Neural progenitor cell (in vitro differentiated cells): Measurements from ENCODE around the gene RAB11FIP3. TPM values are rescaled to one million over a fixed set of nuclear protein-coding genes. Genes with fewer than 3 reads are reported as not detected.
A peak's percentile ranks its signal among the peaks of the same experiment; 100 is the strongest.

Source experiments
- DNase-seq: peaks from one replicate; pipeline ENCODE4 v3.0.0-alpha.2; 2016; ENCODE audit warnings: low spot score
- H2AFZ ChIP-seq: fragments of 200-600 bp; sonication (generic); replicated peaks from 2 replicates; pipeline ENCODE4 v1.6.1; 2016; ENCODE audit warnings: antibody characterized with exemption
- H3F3A ChIP-seq: fragments of 200-600 bp; sonication (generic); 2 replicates; pipeline ENCODE4 v1.6.1; 2016; ENCODE audit warnings: antibody characterized with exemption, low read depth
- H3K27ac ChIP-seq: fragments of 200-600 bp; sonication (generic); 2 replicates; pipeline ENCODE4 v1.5.1; 2016; ENCODE audit warnings: mild to moderate bottlenecking
- H3K27me3 ChIP-seq: fragments of 200-600 bp; sonication (generic); 2 replicates; pipeline ENCODE4 v1.6.1; 2016; ENCODE audit warnings: mild to moderate bottlenecking, moderate library complexity
- H3K36me3 ChIP-seq: fragments of 200-600 bp; sonication (generic); 2 replicates; pipeline ENCODE4 v1.5.1; 2016
- H3K4me1 ChIP-seq: fragments of 200-600 bp; sonication (generic); 2 replicates; pipeline ENCODE4 v1.6.1; 2016; ENCODE audit warnings: mixed run types
- H3K4me2 ChIP-seq: fragments of 200-600 bp; sonication (generic); 2 replicates; pipeline ENCODE4 v1.6.1; 2016
- H3K4me3 ChIP-seq: fragments of 200-600 bp; sonication (generic); 2 replicates; pipeline ENCODE4 v1.5.1; 2016
- H3K79me2 ChIP-seq: fragments of 200-600 bp; sonication (generic); 2 replicates; pipeline ENCODE4 v1.6.1; 2016; ENCODE audit warnings: low read depth
- H3K9ac ChIP-seq: fragments of 200-600 bp; sonication (generic); 2 replicates; pipeline ENCODE4 v1.6.1; 2016
- H3K9me3 ChIP-seq: fragments of 200-600 bp; sonication (generic); 2 replicates; pipeline ENCODE4 v1.5.1; 2016; ENCODE audit warnings: low read depth
- H4K20me1 ChIP-seq: fragments of 200-600 bp; sonication (generic); 2 replicates; pipeline ENCODE4 v1.6.1; 2016; ENCODE audit warnings: low read depth
- H3K27ac Mint-ChIP-seq: 3 replicates; pipeline ENCODE4 v1.8.0; 2021; ENCODE audit warnings: mixed read lengths
- H3K27me3 Mint-ChIP-seq: 2 replicates; pipeline ENCODE4 v1.8.0; 2022; ENCODE audit warnings: low read depth, mild to moderate bottlenecking, inconsistent platforms, moderate library complexity, mixed read lengths; ENCODE audit not compliant: insufficient read depth
- H3K36me3 Mint-ChIP-seq: 3 replicates; pipeline ENCODE4 v1.8.0; 2021; ENCODE audit warnings: mixed read lengths
- H3K4me1 Mint-ChIP-seq: 3 replicates; pipeline ENCODE4 v1.8.0; 2021; ENCODE audit warnings: mixed read lengths
- H3K4me3 Mint-ChIP-seq: 3 replicates; pipeline ENCODE4 v1.8.0; 2021; ENCODE audit warnings: mild to moderate bottlenecking, moderate library complexity, mixed read lengths
- H3K9me3 Mint-ChIP-seq: 3 replicates; pipeline ENCODE4 v1.8.0; 2020; ENCODE audit warnings: mixed read lengths
- EZH2 ChIP-seq: fragments of 200-600 bp; sonication (generic); IDR thresholded peaks from 2 replicates; pipeline ENCODE4 v1.6.1; 2017; ENCODE audit warnings: antibody characterized with exemption, mild to moderate bottlenecking, moderate library complexity
- EZH2phosphoT487 ChIP-seq: fragments of 200-600 bp; sonication (generic); IDR thresholded peaks from 2 replicates; pipeline ENCODE4 v1.6.1; 2017; ENCODE audit warnings: antibody characterized with exemption
- total RNA-seq: library from RNA; depleted of rRNA; stranded (reverse); fragments of >200 nt; gene quantifications from 2 replicates; pipeline ENCODE4 v1.2.3, GENCODE V29; 2015; ENCODE audit warnings: low replicate concordance
- TF ChIP-seq, protein P1 (sequence below): fragments of 200-600 bp; sonication (generic); IDR thresholded peaks from 2 replicates; pipeline ENCODE4 v1.5.1; 2017; ENCODE audit warnings: antibody characterized with exemption, mild to moderate bottlenecking

The RAB11FIP3 gene
- total RNA-seq, 1 donor from 2014 or later = 15.5 TPM

DNA sequence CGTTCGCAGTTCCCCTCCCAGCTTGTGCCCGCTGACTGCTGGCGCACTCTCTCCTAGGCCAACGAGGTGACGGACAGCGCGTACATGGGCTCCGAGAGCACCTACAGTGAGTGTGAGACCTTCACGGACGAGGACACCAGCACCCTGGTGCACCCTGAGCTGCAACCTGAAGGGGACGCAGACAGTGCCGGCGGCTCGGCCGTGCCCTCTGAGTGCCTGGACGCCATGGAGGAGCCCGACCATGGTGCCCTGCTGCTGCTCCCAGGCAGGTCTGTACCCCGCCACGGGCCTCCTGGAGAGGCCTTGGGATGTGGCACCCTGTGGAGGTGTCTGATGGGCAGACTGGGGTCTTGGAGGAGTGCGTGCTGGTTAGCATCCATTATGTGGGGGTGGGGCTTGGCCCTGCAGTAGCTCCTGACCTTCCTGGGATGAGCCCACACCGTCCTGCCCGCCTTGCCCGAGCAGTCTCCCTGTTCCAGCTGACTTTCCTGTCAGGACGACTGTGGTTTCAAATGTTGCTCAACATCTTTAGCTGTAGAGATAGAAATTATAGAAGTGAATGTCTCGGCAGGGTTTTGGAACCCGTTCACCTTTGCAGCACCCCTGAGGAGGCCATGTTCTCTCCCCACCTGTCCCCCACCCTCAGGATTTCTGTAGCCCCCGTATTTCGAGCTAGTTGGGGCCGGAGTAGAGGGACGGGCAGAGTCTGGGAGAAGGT, 57.2 kb downstream of the RAB11FIP3 start:
- peaks cover 4% of the 10 kb centered on the region for H3K79me2 ChIP-seq
- H3K9ac ChIP-seq = no peak overlapping the region
- peaks cover 20% of the 10 kb centered on the region for H3K4me1 ChIP-seq
- Mint-ChIP-seq H3K27ac (peak overlapping the region; percentile 74), H3K27me3 (peaks cover 8% of the 10 kb centered on the region), H3K4me3 (peak overlapping the region; percentile 78), H3K36me3 (peaks cover 4% of the 10 kb centered on the region), H3K4me1 (peaks cover 30% of the 10 kb centered on the region), H3K9me3 (no peaks in the 10 kb centered on the region)
- H3F3A ChIP-seq = peaks cover 32% of the 10 kb centered on the region
- no peak for DNase-seq
- H3K9me3 ChIP-seq = no peaks in the 10 kb centered on the region
- H2AFZ ChIP-seq = no peak overlapping the region
- peak overlapping the region; percentile 67 for H3K4me2 ChIP-seq
- H3K27ac ChIP-seq = peak overlapping the region; percentile 54
- no peaks in the 10 kb centered on the region for H3K27me3 ChIP-seq
- no peaks in the 10 kb centered on the region for H3K36me3 ChIP-seq
- H4K20me1 ChIP-seq = peaks cover 60% of the 10 kb centered on the region
- no peak overlapping the region for H3K4me3 ChIP-seq
- TF ChIP-seq EZH2phosphoT487 (no peak), EZH2 (no peak)
- TF ChIP-seq, protein P1, sequence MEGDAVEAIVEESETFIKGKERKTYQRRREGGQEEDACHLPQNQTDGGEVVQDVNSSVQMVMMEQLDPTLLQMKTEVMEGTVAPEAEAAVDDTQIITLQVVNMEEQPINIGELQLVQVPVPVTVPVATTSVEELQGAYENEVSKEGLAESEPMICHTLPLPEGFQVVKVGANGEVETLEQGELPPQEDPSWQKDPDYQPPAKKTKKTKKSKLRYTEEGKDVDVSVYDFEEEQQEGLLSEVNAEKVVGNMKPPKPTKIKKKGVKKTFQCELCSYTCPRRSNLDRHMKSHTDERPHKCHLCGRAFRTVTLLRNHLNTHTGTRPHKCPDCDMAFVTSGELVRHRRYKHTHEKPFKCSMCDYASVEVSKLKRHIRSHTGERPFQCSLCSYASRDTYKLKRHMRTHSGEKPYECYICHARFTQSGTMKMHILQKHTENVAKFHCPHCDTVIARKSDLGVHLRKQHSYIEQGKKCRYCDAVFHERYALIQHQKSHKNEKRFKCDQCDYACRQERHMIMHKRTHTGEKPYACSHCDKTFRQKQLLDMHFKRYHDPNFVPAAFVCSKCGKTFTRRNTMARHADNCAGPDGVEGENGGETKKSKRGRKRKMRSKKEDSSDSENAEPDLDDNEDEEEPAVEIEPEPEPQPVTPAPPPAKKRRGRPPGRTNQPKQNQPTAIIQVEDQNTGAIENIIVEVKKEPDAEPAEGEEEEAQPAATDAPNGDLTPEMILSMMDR = no peak

- Histone ChIP-seq H3K4me1 (peaks cover 20% of the 10 kb centered on the region), H3K27ac (peak overlapping the region; percentile 54), H4K20me1 (peaks cover 57% of the 10 kb centered on the region), H3F3A (peaks cover 32% of the 10 kb centered on the region), H3K4me2 (peak overlapping the region; percentile 67), H3K27me3 (no peaks in the 10 kb centered on the region), H3K9ac (no peak overlapping the region), H3K79me2 (peaks cover 4% of the 10 kb centered on the region), H3K36me3 (no peaks in the 10 kb centered on the region), H3K9me3 (no peaks in the 10 kb centered on the region), H2AFZ (no peak overlapping the region), H3K4me3 (no peak overlapping the region)
- Mint-ChIP-seq H3K27me3 (peaks cover 10% of the 10 kb centered on the region), H3K9me3 (no peaks in the 10 kb centered on the region), H3K36me3 (peaks cover 7% of the 10 kb centered on the region), H3K4me3 (peak overlapping the region; percentile 78), H3K4me1 (peaks cover 32% of the 10 kb centered on the region), H3K27ac (peak overlapping the region; percentile 94)
- no peak for TF ChIP-seq EZH2
- TF ChIP-seq, protein P1 = no peak
- TF ChIP-seq EZH2phosphoT487 = no peak
- peak; percentile 86 for DNase-seq
Measured at GRCh38 chr16:483341-484075, 58.1 kb downstream of the RAB11FIP3 start.

DNA sequence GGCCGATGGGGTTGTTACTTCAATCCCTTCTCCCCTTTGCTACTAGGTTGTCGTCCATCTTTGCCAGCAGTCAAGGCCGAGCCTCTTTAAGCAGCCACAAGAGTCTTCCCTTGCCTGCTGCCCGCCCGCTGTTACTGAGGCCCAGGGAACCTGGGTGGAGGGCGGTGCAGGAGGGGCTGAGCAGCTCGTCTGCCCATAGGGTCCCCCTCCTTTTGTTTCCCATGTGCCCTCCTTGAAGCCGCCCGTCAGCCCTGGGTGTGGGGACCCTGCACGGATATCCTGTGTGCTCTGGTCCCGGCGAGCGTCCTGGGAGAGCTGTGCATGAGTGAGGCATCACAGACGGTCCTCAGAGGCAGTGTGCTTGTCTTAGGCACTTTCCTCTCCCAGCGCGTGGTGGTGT, 64.2 kb downstream of the RAB11FIP3 start:
- H3F3A ChIP-seq = peaks cover 3% of the 10 kb centered on the region
- peaks cover 15% of the 10 kb centered on the region for H3K36me3 Mint-ChIP-seq
- H4K20me1 ChIP-seq = peaks cover 30% of the 10 kb centered on the region
- H3K27me3 Mint-ChIP-seq = peaks cover 9% of the 10 kb centered on the region
- no peaks in the 10 kb centered on the region for H3K27me3 ChIP-seq
- H3K9me3 ChIP-seq = no peaks in the 10 kb centered on the region
- TF ChIP-seq, protein P1 = no peak
- TF ChIP-seq EZH2phosphoT487 = no peak
- no peak for TF ChIP-seq EZH2
- H3K4me3 Mint-ChIP-seq = no peak overlapping the region
- no peak overlapping the region for H3K27ac Mint-ChIP-seq
- H2AFZ ChIP-seq = no peak overlapping the region
- peaks cover 11% of the 10 kb centered on the region for H3K4me1 Mint-ChIP-seq
- H3K9me3 Mint-ChIP-seq = no peaks in the 10 kb centered on the region
- no peak for DNase-seq
- H3K36me3 ChIP-seq = no peaks in the 10 kb centered on the region
- peaks cover 12% of the 10 kb centered on the region for H3K4me1 ChIP-seq
- no peak overlapping the region for H3K4me3 ChIP-seq
- H3K9ac ChIP-seq = no peak overlapping the region
- no peak overlapping the region for H3K27ac ChIP-seq
- peaks cover 4% of the 10 kb centered on the region for H3K79me2 ChIP-seq
- H3K4me2 ChIP-seq = no peak overlapping the region
